ENCODE data around the gene PLXDC1. TPM values are rescaled to one million over a fixed set of nuclear protein-coding genes. Genes with fewer than 3 reads are reported as not detected.

The PLXDC1 gene
- total and polyA plus RNA-seq, 2 experiments from 2014 or later: 0.28 to 0.91 TPM

DNA sequence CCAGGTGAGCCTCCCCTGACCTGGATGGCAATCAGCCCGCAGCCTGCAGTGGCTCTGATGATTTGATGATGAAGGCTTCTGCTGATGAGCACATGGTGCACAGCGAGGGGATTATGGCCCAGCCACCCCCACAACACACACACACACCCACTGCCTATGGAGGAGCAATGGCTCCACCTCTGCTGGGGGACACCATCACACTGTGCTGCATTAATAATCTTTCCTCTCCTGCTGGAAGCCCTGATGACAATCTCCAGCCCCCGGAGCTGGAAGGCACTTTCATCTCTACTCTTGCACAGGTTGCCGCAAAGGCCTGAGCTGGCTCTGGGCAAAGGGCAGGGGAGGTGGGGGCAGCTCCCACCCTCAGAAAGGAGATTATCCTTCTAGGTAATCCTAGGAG, 79.9 kb downstream of the PLXDC1 start (continued):
- TF ChIP-seq, protein P1, sequence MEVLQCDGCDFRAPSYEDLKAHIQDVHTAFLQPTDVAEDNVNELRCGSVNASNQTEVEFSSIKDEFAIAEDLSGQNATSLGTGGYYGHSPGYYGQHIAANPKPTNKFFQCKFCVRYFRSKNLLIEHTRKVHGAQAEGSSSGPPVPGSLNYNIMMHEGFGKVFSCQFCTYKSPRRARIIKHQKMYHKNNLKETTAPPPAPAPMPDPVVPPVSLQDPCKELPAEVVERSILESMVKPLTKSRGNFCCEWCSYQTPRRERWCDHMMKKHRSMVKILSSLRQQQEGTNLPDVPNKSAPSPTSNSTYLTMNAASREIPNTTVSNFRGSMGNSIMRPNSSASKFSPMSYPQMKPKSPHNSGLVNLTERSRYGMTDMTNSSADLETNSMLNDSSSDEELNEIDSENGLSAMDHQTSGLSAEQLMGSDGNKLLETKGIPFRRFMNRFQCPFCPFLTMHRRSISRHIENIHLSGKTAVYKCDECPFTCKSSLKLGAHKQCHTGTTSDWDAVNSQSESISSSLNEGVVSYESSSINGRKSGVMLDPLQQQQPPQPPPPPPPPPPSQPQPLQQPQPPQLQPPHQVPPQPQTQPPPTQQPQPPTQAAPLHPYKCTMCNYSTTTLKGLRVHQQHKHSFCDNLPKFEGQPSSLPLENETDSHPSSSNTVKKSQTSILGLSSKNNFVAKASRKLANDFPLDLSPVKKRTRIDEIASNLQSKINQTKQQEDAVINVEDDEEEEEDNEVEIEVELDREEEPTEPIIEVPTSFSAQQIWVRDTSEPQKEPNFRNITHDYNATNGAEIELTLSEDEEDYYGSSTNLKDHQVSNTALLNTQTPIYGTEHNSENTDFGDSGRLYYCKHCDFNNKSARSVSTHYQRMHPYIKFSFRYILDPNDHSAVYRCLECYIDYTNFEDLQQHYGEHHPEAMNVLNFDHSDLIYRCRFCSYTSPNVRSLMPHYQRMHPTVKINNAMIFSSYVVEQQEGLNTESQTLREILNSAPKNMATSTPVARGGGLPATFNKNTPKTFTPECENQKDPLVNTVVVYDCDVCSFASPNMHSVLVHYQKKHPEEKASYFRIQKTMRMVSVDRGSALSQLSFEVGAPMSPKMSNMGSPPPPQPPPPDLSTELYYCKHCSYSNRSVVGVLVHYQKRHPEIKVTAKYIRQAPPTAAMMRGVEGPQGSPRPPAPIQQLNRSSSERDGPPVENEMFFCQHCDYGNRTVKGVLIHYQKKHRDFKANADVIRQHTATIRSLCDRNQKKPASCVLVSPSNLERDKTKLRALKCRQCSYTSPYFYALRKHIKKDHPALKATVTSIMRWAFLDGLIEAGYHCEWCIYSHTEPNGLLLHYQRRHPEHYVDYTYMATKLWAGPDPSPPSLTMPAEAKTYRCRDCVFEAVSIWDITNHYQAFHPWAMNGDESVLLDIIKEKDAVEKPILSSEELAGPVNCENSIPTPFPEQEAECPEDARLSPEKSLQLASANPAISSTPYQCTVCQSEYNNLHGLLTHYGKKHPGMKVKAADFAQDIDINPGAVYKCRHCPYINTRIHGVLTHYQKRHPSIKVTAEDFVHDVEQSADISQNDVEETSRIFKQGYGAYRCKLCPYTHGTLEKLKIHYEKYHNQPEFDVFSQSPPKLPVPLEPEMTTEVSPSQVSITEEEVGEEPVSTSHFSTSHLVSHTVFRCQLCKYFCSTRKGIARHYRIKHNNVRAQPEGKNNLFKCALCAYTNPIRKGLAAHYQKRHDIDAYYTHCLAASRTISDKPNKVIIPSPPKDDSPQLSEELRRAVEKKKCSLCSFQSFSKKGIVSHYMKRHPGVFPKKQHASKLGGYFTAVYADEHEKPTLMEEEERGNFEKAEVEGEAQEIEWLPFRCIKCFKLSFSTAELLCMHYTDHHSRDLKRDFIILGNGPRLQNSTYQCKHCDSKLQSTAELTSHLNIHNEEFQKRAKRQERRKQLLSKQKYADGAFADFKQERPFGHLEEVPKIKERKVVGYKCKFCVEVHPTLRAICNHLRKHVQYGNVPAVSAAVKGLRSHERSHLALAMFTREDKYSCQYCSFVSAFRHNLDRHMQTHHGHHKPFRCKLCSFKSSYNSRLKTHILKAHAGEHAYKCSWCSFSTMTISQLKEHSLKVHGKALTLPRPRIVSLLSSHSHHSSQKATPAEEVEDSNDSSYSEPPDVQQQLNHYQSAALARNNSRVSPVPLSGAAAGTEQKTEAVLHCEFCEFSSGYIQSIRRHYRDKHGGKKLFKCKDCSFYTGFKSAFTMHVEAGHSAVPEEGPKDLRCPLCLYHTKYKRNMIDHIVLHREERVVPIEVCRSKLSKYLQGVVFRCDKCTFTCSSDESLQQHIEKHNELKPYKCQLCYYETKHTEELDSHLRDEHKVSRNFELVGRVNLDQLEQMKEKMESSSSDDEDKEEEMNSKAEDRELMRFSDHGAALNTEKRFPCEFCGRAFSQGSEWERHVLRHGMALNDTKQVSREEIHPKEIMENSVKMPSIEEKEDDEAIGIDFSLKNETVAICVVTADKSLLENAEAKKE (CRISPR knock-in tag; IDR thresholded peaks at IDR 0.05): no peak

DNA sequence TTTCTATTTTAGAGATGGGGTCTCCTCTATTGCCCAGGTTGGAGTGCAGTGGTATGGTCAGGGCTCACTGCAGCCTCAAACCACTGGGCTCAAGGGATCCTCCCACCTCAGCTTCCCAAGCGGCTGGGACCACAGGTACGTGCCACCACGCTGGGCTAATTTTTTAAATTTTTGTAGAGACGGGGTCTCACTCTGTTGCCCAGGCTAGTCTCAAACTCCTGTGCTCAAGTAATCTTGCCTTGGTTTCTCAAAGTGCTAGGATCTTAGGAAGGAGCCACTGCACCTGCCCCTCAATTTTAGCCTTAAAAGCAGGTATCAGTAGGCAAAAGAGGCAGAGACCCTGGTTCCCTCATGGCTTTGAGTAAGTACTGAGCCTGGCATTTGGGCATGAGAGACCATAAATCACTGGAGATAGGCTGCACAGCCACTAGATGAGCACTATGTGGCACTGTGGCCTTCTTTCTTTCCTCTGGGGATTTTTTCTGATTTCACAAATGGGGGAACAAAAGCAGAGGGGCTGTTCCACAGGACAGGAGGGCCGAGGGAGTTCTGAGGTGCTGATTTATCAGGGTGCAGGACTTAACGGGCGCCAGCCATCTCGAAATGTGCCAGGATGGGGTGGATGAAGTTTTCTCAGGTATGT, 82.2 kb downstream of the PLXDC1 start:
- Histone ChIP-seq H2AFZ (peak overlapping the region; percentile 50; the same call in 1 of the 2 replicates), H3K79me2 (replicated peaks; ENCODE audit: insufficient read depth) (no peaks in the 10 kb centered on the region), H3K4me1 (ENCODE audit: insufficient read depth) (0 out of 2 replicates have a peak, but pooled peaks cover 3% of the 10 kb centered on the region), H3K27ac (ENCODE audit: low read depth) (no peak overlapping the region), H4K20me1 (replicated peaks; ENCODE audit: insufficient read depth) (no peaks in the 10 kb centered on the region), H3K27me3 (ENCODE audit: insufficient read depth) (no peaks in the 10 kb centered on the region), H3F3A (replicated peaks; ENCODE audit: low read depth) (no peaks in the 10 kb centered on the region), H3K4me2 (no peak overlapping the region), H3K4me3 (no peak overlapping the region), H3K36me3 (ENCODE audit: insufficient read depth) (no peaks in the 10 kb centered on the region), H3K9me2 (ENCODE audit: insufficient read depth) (no peaks in the 10 kb centered on the region)
- H3K9me3 Mint-ChIP-seq: no peaks in the 10 kb centered on the region
- DNase-seq (ENCODE audit: low spot score): peak; percentile 82
- no peaks in the 10 kb centered on the region for H3K36me3 Mint-ChIP-seq (ENCODE audit: low read depth)
- H3K27ac Mint-ChIP-seq: no peak overlapping the region
- peaks cover 21% of the 10 kb centered on the region; the same call in 2 of the 3 replicates for H3K4me1 Mint-ChIP-seq
- TF ChIP-seq, protein P2, sequence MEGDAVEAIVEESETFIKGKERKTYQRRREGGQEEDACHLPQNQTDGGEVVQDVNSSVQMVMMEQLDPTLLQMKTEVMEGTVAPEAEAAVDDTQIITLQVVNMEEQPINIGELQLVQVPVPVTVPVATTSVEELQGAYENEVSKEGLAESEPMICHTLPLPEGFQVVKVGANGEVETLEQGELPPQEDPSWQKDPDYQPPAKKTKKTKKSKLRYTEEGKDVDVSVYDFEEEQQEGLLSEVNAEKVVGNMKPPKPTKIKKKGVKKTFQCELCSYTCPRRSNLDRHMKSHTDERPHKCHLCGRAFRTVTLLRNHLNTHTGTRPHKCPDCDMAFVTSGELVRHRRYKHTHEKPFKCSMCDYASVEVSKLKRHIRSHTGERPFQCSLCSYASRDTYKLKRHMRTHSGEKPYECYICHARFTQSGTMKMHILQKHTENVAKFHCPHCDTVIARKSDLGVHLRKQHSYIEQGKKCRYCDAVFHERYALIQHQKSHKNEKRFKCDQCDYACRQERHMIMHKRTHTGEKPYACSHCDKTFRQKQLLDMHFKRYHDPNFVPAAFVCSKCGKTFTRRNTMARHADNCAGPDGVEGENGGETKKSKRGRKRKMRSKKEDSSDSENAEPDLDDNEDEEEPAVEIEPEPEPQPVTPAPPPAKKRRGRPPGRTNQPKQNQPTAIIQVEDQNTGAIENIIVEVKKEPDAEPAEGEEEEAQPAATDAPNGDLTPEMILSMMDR (conservative IDR thresholded peaks at IDR 0.05; ENCODE audit: low read depth in 2 of 2): peak; percentile 69 to 76
- TF ChIP-seq ZNF331 (CRISPR knock-in tag; IDR thresholded peaks at IDR 0.05; ENCODE audit: low read depth): no peak
- TF ChIP-seq, protein P3, sequence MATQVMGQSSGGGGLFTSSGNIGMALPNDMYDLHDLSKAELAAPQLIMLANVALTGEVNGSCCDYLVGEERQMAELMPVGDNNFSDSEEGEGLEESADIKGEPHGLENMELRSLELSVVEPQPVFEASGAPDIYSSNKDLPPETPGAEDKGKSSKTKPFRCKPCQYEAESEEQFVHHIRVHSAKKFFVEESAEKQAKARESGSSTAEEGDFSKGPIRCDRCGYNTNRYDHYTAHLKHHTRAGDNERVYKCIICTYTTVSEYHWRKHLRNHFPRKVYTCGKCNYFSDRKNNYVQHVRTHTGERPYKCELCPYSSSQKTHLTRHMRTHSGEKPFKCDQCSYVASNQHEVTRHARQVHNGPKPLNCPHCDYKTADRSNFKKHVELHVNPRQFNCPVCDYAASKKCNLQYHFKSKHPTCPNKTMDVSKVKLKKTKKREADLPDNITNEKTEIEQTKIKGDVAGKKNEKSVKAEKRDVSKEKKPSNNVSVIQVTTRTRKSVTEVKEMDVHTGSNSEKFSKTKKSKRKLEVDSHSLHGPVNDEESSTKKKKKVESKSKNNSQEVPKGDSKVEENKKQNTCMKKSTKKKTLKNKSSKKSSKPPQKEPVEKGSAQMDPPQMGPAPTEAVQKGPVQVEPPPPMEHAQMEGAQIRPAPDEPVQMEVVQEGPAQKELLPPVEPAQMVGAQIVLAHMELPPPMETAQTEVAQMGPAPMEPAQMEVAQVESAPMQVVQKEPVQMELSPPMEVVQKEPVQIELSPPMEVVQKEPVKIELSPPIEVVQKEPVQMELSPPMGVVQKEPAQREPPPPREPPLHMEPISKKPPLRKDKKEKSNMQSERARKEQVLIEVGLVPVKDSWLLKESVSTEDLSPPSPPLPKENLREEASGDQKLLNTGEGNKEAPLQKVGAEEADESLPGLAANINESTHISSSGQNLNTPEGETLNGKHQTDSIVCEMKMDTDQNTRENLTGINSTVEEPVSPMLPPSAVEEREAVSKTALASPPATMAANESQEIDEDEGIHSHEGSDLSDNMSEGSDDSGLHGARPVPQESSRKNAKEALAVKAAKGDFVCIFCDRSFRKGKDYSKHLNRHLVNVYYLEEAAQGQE (IDR thresholded peaks at IDR 0.05; ENCODE audit: unreplicated experiment): no peak
- no peak overlapping the region for H3K4me3 Mint-ChIP-seq
- ATAC-seq: peak; percentile 84
- H3K27me3 Mint-ChIP-seq (ENCODE audit: insufficient read depth, low read depth, poor library complexity): peaks cover 4% of the 10 kb centered on the region
